SIG-M5 treated with dmso at 0.1 percent for 504 hours (cell line): Measurements from ENCODE around the gene SLC25A28.

Source experiments
- DNase-seq: peaks from one replicate; lab custom pipeline; 2025; ENCODE audit not compliant: unreplicated experiment; lab: John Stamatoyannopoulos, UW

SLC25A28 gene

DNA sequence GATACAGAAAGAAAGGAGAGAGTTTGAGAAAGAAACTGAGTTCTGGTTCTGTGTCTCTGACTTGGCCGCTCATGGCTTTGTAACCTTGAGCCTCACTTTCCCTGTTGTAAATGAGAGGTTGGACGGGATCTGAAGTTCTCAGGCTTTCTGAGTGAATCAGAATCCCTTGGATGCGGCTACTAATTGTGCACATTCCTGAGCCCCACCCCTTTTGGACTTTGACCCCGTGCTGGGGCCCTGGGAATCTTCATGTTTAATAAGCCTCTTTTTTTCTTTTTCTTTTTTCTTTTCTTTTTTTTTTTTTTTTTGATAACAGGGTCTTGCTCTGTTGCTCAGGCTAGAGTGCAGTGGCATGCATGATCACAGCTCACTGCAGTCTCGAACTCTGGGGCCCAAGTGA is 26.9 kb downstream of the SLC25A28 start:
- no peak for DNase-seq

DNA sequence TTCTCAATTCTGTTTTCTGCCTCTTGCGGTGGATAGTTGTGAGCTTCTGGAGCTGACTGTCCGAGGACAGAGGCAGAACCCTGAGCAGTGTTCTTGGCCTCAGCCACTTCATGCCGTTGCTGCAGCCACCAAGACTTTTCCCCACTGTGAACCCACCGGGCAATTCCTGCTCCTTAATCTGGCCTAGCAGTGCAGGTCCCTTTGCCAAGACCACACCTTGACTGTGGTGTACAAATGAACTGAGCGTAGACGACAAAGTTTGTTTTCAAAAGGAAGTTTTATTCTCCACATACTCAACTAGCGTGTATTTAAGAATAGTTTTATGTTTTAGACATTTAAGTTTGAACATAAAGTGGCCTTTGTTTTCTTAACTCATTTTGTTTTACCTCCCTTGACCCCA is 29.4 kb downstream of the SLC25A28 start:
- DNase-seq = no peak

GRCh38 chr10:99583687-99584086 is 36.6 kb downstream of the SLC25A28 start:
- DNase-seq = no peak

DNA sequence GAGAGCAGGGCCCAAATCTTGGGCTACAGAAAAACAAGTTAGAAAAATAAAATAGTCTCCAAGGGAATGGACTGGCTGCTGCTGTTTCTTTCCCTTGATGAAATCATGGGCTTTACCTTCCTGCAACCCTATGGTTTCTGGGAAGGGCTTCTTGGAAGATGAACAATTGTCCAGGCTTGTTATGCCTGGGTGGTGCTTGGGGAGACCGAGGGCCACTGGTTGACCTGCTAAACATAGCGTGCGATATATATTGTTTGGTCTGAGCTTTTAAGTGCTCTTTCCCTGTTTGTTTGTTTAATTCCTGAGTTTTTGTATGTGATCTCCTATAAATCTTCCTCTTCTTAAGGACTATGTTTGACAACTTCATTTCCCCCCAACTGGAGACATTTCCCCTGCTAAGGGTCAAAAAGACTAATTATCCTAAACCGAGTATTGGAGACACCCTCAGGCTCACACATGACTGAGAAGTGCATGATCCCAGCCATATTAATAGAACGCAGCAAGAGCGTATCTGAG is 37.9 kb downstream of the SLC25A28 start:
- no peak for DNase-seq

- DNase-seq = no peak
Observed at GRCh38 chr10:99579971-99580370, 40.3 kb downstream of the SLC25A28 start.

DNA sequence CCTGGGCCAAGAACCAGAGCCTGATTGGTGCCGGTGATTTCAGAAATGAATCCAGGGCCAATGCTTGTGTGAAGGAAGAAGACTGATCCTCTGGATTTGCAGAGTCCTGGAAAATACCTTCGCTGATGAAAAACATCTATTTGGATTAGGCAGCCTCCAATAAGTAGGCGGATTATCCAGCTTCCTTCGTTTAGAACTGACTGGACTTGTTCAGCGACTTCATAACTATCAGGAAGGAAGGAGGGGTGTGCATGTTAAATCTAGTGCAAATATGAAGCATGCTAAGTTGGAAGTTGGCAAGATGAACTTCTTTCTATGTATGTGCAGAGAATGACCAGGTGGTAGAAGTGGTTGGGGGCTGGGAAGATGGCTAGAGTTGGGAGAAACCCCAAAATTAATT is 46.4 kb downstream of the SLC25A28 start:
- no peak for DNase-seq

GRCh38 chr10:99571816-99572215 is 48.4 kb downstream of the SLC25A28 start:
- no peak for DNase-seq

GRCh38 chr10:99569961-99570360 is 50.3 kb downstream of the SLC25A28 start:
- DNase-seq = no peak

GRCh38 chr10:99569253-99569939 is 50.8 kb downstream of the SLC25A28 start:
- DNase-seq = no peak

- DNase-seq = no peak
Observed at GRCh38 chr10:99565166-99565565, 55.1 kb downstream of the SLC25A28 start.

DNA sequence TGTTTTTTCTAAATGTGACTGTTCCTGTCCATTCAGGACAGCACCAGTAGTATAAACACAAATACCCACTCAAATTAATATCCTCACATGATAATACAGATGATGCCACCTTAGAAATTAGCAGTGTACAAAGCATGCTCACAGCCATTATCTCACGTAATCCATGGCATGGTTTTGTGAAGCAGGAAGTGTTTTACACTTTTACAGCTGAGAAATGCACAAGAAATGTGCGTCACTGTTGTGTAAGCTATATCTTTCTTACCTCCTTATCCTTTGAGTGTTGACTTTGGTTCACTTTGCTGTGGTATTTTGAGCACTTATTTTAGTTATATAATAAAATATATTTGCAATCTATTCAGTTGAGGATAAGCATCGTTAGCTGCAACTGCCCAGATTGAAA is 55.9 kb downstream of the SLC25A28 start:
- no peak for DNase-seq

- DNase-seq = no peak
Observed at GRCh38 chr10:99562631-99563030, 57.6 kb downstream of the SLC25A28 start.
